HG02870 (cell line): ENCODE results near the gene TCHH.
"Not testable (repeated sequence)": the region's sequence is repeated elsewhere in the genome, so short reads cannot be mapped to it uniquely, and the experiment has no call there.

Experiments used
- ATAC-seq: cut with Tn5 transposase; IDR thresholded peaks from one replicate; pipeline ENCODE4 v1.9.1; 2021; ENCODE audit warnings: mild to moderate bottlenecking, moderate library complexity; ENCODE audit not compliant: unreplicated experiment

The TCHH gene

DNA sequence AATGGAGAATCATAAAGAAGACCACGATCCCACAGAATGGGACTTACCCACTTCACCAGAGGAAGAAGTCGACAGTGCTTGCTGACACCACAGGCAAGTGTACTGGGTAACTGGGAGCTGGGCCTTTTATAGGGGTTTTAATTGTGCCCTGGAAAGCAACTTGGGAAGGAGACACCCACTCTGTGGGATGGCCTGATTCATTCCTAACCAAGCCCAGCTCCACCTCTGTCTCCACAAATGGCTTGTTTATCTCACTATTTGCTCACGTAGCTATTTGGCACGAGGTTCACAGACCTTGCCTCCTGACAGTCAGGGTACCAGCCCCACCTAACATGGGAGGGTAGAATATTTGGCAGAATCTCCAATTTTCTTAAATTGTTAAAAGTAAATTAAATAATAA is at the start of gene TCHH:
Gene TCHH, minus strand, starts transcription at position 101 of the 400 bp plus-strand sequence. CDS start 1,364 bp downstream, outside the sequence.
- no peak for ATAC-seq

- ATAC-seq = no peak
Measured at GRCh38 chr1:152164517-152165136, 49.4 kb upstream of the TCHH start.

DNA sequence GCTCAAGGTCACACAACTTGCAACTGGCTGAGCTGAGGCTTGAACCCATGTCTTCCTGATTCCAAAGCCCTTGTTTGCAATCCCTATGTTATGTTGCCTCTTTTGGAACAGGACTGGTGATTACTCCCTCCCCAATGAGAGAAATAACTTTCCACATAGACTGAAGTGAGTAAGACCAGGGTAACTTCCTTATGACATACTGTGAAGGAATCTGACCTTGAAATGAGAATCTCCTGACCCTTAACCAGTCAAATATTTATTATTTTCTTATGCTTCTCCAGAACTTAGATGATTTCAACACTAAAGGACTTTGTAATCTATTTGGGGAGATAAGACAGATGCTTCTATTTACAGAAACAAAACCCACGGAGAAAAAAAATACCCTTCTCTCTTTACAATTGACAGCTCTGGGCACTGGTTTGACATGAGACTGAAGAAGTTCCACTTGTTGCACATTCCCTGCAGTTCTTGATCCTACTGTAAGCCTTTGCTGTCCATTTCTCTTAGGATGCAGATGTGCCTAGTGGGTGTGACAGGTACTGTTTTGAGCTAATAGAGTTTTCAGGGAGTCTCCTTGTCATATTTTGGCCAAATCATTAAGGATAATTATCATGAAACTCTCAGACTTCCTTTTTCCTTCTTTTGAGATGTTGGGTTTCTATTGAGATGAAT is 47.7 kb upstream of the TCHH start:
- ATAC-seq = no peak

GRCh38 chr1:152160576-152160975 is 45.3 kb upstream of the TCHH start:
- no peak for ATAC-seq

- ATAC-seq = no peak
Measured at GRCh38 chr1:152159144-152159543, 43.9 kb upstream of the TCHH start, which contains the start of gene RPTN. Gene RPTN, minus strand, starts transcription at chr1:152159228. Its CDS starts 1,339 bp downstream, at chr1:152157889.

GRCh38 chr1:152153996-152154395 is 38.8 kb upstream of the TCHH start:
- no peak for ATAC-seq

- no peak for ATAC-seq
Measured at GRCh38 chr1:152151646-152152045, 36.4 kb upstream of the TCHH start.

GRCh38 chr1:152148981-152149380 is 33.7 kb upstream of the TCHH start:
- no peak for ATAC-seq

DNA sequence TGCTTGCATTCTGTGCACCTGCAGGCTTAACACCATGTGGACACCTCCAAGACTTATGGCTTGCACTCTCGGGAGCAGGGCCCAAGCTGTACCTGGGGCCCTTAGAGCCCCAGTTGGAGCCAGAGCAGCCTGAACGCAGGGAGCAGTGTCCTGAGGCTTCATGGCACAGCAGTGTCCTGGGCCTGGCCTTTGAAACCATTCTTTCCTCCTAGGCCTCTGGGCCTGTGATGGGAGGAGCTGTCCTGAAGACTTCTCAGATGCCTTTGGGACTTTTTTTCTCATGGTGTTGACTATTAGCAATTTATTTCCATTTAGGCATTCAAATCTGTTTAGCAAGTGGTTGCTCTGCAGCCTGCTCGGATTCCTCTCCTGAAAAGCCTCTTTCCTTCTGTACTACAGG is 32.8 kb upstream of the TCHH start:
- no peak for ATAC-seq

GRCh38 chr1:152145769-152146168 is 30.5 kb upstream of the TCHH start:
- ATAC-seq = no peak

GRCh38 chr1:152144674-152145183 is 29.5 kb upstream of the TCHH start:
- ATAC-seq = not testable (repeated sequence)

- peak; percentile 96 for ATAC-seq
Measured at GRCh38 chr1:152143150-152143887, 28.1 kb upstream of the TCHH start.

- no peak for ATAC-seq
Measured at GRCh38 chr1:152141971-152142584, 26.8 kb upstream of the TCHH start.

- ATAC-seq = no peak
Measured at GRCh38 chr1:152137215-152137614, 22.0 kb upstream of the TCHH start.

- ATAC-seq = no peak
Measured at GRCh38 chr1:152130186-152130585, 14.9 kb upstream of the TCHH start.

DNA sequence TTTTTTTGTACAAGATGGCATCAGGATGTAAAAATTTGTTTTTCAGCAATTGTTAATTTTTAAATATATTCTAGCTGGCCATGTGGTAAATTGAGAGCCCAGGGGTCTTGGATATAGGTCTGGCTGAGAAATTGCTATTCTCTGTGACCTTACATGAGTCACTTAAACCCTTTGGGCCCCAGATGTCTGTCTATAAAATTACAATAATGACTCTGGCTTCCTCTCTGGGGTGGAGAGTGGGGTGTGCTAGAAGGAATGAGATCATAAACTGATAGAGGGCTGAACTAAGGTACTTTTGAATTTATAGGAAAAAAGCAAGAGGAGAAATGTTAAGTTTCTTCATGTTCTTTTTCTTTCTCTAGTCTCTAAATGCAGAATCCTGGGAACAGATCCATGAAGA is 12.4 kb upstream of the TCHH start:
- ATAC-seq = no peak

DNA sequence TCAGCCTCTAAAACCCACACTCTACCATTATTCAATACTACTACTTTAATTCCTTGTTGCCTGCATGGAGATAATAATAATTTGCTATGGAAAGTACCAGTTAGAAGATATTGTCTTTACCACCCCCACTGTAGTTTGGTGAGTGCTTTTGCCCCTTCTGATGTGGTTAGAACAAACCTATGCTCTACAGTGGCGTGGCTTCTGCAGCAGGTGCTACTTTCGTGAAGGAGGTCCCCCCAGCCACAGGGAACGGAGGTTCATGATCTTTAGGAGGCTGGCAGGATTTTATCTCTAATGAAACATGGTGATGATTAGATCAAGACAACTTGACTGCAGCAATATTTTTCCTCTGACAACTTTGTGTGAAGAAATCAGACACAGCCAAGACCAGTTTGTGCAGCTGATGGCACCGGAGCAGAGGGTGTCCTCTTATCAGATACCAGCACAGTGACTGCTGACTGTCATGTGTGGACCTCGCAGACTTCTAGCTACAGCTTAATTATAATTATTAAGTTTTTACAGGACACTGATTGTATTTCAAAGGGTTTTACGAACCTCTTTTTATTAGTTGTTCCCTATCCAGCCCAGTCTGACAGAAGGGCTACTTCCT is 10.7 kb upstream of the TCHH start:
- ATAC-seq = no peak

DNA sequence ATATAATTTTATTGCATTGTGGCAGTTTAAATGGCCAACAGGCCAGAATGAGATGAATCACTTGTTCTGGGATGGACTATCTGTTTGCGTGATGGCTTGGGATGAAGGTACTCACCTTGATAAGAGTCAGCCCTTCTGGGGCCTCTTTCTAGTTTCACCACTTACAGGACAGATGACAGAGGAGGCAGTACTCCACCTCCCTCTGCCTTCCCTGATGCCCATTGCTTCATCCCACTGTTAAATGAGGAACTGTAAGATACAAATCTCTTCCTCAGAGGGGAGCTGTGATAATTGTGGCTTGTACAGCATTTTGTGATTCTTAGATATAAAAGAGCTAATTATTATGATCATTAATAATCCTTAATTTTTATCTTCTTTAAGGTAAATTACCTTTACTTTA is 3.7 kb upstream of the TCHH start:
- ATAC-seq = no peak

DNA sequence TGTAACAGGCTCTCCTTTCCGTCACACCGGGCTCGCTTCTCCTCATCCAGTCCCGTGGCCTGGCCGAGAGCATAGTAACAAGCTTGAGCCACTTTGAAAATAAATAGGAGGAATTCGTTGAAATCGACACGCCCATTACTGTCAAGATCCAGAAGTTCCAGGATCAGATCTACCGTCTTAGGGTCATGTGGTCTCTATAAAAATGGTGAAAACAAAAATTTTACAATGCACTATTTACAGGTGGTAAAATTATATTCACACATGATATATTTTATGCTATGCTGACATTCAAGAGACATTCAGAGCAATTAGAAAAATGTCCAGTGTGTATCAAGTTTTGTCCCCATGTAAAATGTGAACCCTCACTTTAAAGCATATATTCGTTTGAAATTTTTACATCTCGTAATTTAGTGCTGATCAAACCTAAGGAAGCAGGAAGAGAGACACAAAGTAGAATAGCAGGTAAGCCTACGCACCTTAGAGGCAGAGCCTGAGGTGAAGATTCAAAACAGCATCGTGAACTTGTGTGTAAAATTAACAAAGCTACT is 2.3 kb downstream of the TCHH start:
- no peak for ATAC-seq

DNA sequence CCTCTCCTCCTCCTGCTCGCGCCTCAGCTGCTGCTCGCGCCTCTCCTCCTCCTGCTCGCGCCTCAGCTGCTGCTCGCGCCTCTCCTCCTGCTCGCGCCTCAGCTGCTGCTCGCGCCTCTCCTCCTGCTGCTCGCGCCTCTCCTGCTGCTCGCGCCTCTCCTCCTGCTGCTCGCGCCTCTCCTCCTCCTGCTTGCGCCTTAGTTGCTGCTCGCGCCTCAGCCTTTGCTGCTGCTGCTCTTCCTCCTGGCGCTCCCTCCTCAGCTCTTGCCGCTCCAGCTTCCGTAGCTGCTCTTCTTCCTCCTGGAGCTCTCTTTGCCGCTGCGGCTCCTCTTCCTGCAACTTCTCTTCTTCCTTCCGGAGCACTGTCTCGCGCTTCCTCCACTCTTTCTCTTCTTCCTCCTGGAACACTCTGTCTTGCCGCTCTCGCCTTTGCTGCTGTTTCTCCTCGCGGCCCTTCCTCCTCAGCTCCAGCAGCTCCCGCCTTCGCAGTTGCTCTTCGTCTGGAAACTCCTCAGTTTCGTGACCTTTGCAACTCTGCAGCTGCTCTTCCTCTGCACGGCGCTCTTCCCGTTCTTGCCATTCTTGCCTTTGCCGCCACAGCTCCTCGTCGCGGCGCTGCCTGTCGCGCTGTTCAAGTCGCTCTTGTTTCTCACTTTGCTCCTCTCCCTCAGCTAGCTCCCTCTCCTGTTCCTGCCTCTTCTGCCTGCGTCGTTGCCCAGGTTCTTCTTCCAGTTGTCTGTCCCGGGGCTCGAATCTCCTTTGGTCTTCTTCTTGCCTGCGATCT is 3.0 kb downstream of the TCHH start:
- ATAC-seq = no peak
